Daoy (cell line): ENCODE measurements around the gene ITGA7. TPM values are rescaled to one million over a fixed set of nuclear protein-coding genes. Genes with fewer than 3 reads are reported as not detected.

ENCODE experiments used
- DNase-seq: peaks from one replicate; pipeline ENCODE4 v3.0.0-alpha.2; 2015; ENCODE audit warnings: low read depth
- total RNA-seq: library from RNA; depleted of rRNA; stranded (reverse); fragments of >200 nt; shearing (Covaris generic); gene quantifications from 2 replicates; pipeline ENCODE4 v1.2.3, GENCODE V29; 2014; rRNA removed

ITGA7 gene
- total RNA-seq, 1 experiment from 2014 or later, result 2.4 TPM

DNA sequence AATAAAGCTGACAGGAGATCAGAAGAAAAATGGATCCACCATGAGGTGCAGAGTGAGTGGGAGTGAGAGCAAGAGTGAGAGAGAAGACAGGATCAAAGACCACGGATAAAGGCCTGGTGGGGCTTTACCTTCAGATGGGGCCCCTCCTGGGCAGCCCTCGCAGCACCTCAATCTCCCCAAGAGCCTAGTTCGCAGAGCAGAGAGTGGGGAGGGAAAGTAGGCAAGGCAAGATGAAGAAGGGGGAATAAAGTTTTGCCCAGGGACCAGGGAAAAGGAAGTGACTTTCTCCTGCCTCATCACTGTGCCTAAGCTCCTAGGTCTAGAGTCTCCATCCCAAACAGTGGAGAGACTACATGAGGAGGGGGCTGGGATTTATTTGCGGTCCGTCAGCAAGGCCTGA, 60.7 kb downstream of the ITGA7 start:
- no peak for DNase-seq

DNA sequence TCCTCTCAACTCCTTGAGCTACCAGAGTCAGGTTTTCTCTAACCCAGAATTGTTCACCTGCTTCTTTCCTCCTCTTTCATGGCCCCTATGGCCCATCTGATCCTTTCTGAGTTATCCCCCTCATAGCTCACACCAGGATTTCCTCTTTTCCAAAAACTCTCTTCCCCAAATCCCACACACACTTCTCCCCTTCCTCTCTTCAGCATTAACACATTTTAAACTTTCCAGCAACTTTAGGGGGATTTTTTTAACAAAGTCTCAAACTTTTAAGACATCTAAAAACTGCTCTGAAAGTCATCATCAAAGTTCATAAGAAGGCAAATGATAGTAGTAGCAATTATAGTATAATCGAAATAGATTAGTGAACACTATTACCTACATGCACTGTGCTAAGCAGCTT, 63.1 kb downstream of the ITGA7 start:
- no peak for DNase-seq

DNA sequence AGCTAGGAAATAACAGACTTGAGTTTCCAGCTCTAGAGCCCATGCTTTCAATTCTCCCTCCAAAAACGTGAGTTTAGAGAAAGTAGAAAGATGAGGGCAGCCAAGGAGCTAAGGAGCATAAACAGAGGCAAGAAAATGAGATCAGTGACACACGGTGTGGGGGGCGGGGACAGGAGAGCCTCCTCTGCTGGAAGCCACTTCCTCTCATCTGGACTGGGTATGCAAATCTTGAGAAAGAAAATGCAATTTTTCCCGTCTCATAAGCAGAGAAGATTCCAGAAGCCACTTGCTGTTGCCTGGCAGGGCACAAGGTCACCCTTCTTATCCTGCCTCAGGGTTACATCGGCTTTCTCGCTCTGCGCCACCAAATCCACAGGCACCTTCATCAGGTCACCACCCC, 65.0 kb downstream of the ITGA7 start:
- DNase-seq, result no peak

DNA sequence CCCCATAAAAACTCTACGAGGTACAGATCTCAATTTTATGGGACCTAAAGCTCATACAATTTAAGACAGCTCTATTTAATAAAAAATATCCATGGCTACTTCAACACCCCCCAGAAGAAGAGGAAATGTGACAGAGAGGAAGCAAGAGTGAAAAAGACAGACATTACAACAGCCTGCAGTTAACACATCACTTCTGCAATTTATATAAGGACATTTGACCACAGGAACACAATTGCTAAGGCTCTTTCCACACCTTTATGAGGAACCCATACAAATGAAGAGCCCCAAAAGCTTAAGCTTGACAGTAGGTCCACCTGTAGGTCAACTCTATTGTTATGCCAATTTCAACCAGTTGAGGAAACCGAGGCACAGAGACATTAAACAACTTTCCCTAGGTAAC, 65.4 kb downstream of the ITGA7 start:
- DNase-seq, result no peak

DNA sequence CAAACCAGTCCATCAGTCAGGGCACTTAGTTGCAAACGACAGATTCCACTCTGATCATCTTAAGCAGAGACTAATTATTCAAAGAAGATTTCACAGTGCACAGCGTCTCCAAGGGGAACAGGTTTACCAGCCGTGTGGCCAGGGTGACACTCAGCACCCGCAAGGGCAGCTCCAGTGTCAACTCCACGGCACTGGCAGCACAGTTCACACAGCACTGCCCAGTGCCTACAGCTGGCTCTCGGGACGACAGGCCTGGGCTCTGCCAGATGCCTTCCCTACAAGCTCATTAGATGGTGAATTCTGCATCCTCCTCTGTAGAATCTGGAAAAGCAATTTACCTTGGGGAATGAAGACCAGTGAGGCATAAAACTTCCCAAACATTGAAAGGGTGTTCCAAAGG, 66.1 kb downstream of the ITGA7 start:
- DNase-seq, result no peak

DNA sequence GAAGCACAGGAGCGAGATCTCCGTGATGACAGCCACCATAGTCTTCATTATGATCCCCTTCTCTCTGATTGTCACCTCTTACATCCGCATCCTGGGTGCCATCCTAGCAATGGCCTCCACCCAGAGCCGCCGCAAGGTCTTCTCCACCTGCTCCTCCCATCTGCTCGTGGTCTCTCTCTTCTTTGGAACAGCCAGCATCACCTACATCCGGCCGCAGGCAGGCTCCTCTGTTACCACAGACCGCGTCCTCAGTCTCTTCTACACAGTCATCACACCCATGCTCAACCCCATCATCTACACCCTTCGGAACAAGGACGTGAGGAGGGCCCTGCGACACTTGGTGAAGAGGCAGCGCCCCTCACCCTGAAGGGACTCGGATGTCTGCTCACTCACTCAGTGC, 70.2 kb downstream of the ITGA7 start:
- DNase-seq, result no peak

DNA sequence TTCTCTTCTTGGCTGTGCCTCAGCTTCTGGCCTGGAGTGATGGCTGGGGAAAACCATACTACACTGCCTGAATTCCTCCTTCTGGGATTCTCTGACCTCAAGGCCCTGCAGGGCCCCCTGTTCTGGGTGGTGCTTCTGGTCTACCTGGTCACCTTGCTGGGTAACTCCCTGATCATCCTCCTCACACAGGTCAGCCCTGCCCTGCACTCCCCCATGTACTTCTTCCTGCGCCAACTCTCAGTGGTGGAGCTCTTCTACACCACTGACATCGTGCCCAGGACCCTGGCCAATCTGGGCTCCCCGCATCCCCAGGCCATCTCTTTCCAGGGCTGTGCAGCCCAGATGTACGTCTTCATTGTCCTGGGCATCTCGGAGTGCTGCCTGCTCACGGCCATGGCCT, 70.9 kb downstream of the ITGA7 start, which contains the start of gene OR10P1:
OR10P1 (plus strand) TSS at position 40 of the 400 bp plus-strand sequence; CDS start at position 40, 0 bp downstream.
- DNase-seq, result no peak

DNA sequence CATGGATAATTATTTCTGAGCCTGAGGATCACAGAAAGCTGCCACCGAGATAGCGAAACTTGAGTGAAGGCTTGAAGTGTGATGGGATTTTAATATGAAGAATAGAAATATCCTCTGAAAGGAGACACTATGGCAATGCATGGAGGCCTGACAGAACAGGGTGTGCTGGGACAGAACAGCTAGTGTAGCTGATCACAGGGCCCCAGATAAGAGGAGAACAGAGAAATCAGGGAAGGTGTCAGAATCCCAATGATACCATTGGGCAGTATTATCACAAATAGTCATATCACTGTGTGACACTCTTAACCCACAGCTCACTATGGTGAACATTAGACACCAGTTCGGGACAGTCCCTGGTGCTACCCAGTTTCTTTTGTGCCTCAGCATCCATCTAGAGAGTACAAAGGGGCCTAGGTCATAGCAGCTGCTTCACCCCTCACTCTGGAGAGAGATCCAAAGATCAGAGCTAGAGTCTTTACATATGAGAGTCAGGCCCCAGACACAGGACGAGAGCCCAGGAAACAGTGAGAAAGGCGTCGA, 71.5 kb downstream of the ITGA7 start:
- no peak for DNase-seq

Other genes starting within 250 kb of the ITGA7 start
- gene OR6C70, start 237.8 kb downstream of the ITGA7 start, total RNA-seq, result 0.29 TPM in 1 of 2 replicates, not detected in the other
- gene OR6C68, start 215.5 kb downstream of the ITGA7 start, total RNA-seq, result not detected in 2 replicates
- not detected in 2 replicates for gene OR6C4, start 158.3 kb downstream of the ITGA7 start, total RNA-seq
- not detected in 2 replicates for gene OR2AP1, start 135.4 kb downstream of the ITGA7 start, total RNA-seq
- not detected in 2 replicates for gene OR10P1, start 71.0 kb downstream of the ITGA7 start, total RNA-seq
- gene BLOC1S1, start 8.1 kb upstream of the ITGA7 start, total RNA-seq, result 112 and 135 TPM in 2 replicates
- gene RDH5, start 12.5 kb upstream of the ITGA7 start, total RNA-seq, result 2.2 and 4.5 TPM in 2 replicates
- 638 and 824 TPM in 2 replicates for gene CD63, start 21.1 kb upstream of the ITGA7 start, total RNA-seq
- 1.5 and 2.5 TPM in 2 replicates for gene GDF11, start 35.2 kb upstream of the ITGA7 start, total RNA-seq
- 165 and 253 TPM in 2 replicates for gene SARNP, start 109.8 kb upstream of the ITGA7 start, total RNA-seq
- 36.5 and 44.3 TPM in 2 replicates for gene ORMDL2, start 110.1 kb upstream of the ITGA7 start, total RNA-seq
- gene DNAJC14, start 121.7 kb upstream of the ITGA7 start, total RNA-seq, result 44.4 and 54.2 TPM in 2 replicates
- gene MMP19, start 135.0 kb upstream of the ITGA7 start, total RNA-seq, result 6.9 and 8.4 TPM in 2 replicates
- gene PYM1, start 220.0 kb upstream of the ITGA7 start, total RNA-seq, result 49.1 and 59.7 TPM in 2 replicates
- gene DGKA, start 223.3 kb upstream of the ITGA7 start, total RNA-seq, result 14.5 and 58.4 TPM in 2 replicates